GM23248 (cell line): Measurements from ENCODE around the gene PDGFC. TPM values are rescaled to one million over a fixed set of nuclear protein-coding genes. Genes with fewer than 3 reads are reported as not detected.
A peak's percentile ranks its signal among the peaks of the same experiment; 100 is the strongest.

Experiments used
- DNase-seq: peaks from one replicate; pipeline ENCODE4 v3.0.0-alpha.2; 2015
- H2AFZ ChIP-seq: fragments of 200-600 bp; sonication (generic); 2 replicates; pipeline ENCODE4 v1.6.1; 2016; ENCODE audit warnings: antibody characterized with exemption
- H3F3A ChIP-seq: fragments of 200-600 bp; sonication (generic); 2 replicates; pipeline ENCODE4 v1.6.1; 2016; ENCODE audit warnings: mild to moderate bottlenecking, antibody characterized with exemption, mixed run types; ENCODE audit not compliant: insufficient read depth
- H3K27ac ChIP-seq: fragments of 200-600 bp; sonication (generic); 2 replicates; pipeline ENCODE4 v1.5.1; 2016; ENCODE audit warnings: mild to moderate bottlenecking
- H3K27me3 ChIP-seq: fragments of 200-600 bp; sonication (generic); replicated peaks from 2 replicates; pipeline ENCODE4 v1.6.1; 2016; ENCODE audit warnings: mild to moderate bottlenecking; ENCODE audit not compliant: insufficient read depth
- H3K36me3 ChIP-seq: fragments of 200-600 bp; sonication (generic); 2 replicates; pipeline ENCODE4 v1.6.1; 2016; ENCODE audit warnings: low read depth, mild to moderate bottlenecking
- H3K4me1 ChIP-seq: fragments of 200-600 bp; sonication (generic); 2 replicates; pipeline ENCODE4 v1.6.1; 2016; ENCODE audit warnings: mild to moderate bottlenecking; ENCODE audit not compliant: insufficient read depth
- H3K4me2 ChIP-seq: fragments of 200-600 bp; sonication (generic); one replicate; pipeline ENCODE4 v1.6.1; 2016; ENCODE audit warnings: mild to moderate bottlenecking; ENCODE audit not compliant: unreplicated experiment
- H3K4me3 ChIP-seq: fragments of 200-600 bp; sonication (generic); 2 replicates; pipeline ENCODE4 v1.5.1; 2016; ENCODE audit warnings: mild to moderate bottlenecking
- H3K79me2 ChIP-seq: fragments of 200-600 bp; sonication (generic); 2 replicates; pipeline ENCODE4 v1.6.1; 2016; ENCODE audit warnings: mild to moderate bottlenecking; ENCODE audit not compliant: insufficient read depth
- H3K9ac ChIP-seq: fragments of 200-600 bp; sonication (generic); 2 replicates; pipeline ENCODE4 v1.6.1; 2016; ENCODE audit warnings: mild to moderate bottlenecking
- H3K9me2 ChIP-seq: fragments of 200-600 bp; sonication (generic); 2 replicates; pipeline ENCODE4 v1.6.1; 2016; ENCODE audit warnings: mixed run types, mild to moderate bottlenecking, moderate library complexity; ENCODE audit not compliant: insufficient read depth
- H3K9me3 ChIP-seq: fragments of 200-600 bp; sonication (generic); one replicate; pipeline ENCODE4 v1.6.1; 2017; ENCODE audit warnings: low read depth
- H4K20me1 ChIP-seq: fragments of 200-600 bp; sonication (generic); 2 replicates; pipeline ENCODE4 v1.6.0; 2016; ENCODE audit not compliant: insufficient read depth
- EZH2 ChIP-seq: fragments of 200-600 bp; sonication (generic); IDR thresholded peaks from 2 replicates; pipeline ENCODE4 v1.6.1; 2018; ENCODE audit warnings: antibody characterized with exemption, mild to moderate bottlenecking; ENCODE audit not compliant: insufficient read depth, poor library complexity, severe bottlenecking
- EZH2phosphoT487 ChIP-seq: fragments of 200-600 bp; sonication (generic); IDR thresholded peaks from 2 replicates; pipeline ENCODE4 v1.6.1; 2018; ENCODE audit warnings: antibody characterized with exemption, moderate library complexity, mild to moderate bottlenecking, low read depth; ENCODE audit not compliant: insufficient read depth
- WGBS, 2 experiments: methylation state at CpG; one replicate each; pipeline ENCODE4 v1.1.6; 2015 to 2017; ENCODE audit warnings: low lambda C conversion rate in 2 of 2, low coverage in 1 of 2; ENCODE audit errors: missing lambda C conversion rate in 2 of 2; 5-methylcytosine and 5-hydroxymethylcytosine counted together
- in situ Hi-C: fragments of 300-500 bp; cut with MboI; formaldehyde crosslinking; loops from 2 replicates; pipeline ENCODE4 v1.15.0; 2020
- polyA plus RNA-seq: library from polyadenylated mRNA; unstranded; fragments of >200 nt; fragmentation: Nextera tagmentation; extraction: Ambion mirVana; gene quantifications from 2 replicates; pipeline ENCODE4 v1.2.1, GENCODE V29; 2016
- total RNA-seq: library from RNA; depleted of rRNA; stranded (reverse); fragments of >200 nt; shearing (Covaris generic); gene quantifications from 2 replicates; pipeline ENCODE4 v1.2.3, GENCODE V29; 2014

The PDGFC gene
- total and polyA plus RNA-seq, 2 experiments from 2014 or later: 26.5 to 64.4 TPM

- WGBS, 2 experiments: 100% methylated on average over 1 of the region's 1 CpG
- peaks cover 59% of the 10 kb centered on the region for H3K4me1 ChIP-seq
- H3F3A ChIP-seq: peaks cover 30% of the 10 kb centered on the region
- H3K9me2 ChIP-seq: peaks cover 7% of the 10 kb centered on the region; the same call in 1 of the 2 replicates
- H3K4me2 ChIP-seq: no peak overlapping the region
- H3K9ac ChIP-seq: no peak overlapping the region
- H2AFZ ChIP-seq: no peak overlapping the region
- H3K9me3 ChIP-seq: no peaks in the 10 kb centered on the region
- H3K27ac ChIP-seq: no peak overlapping the region
- H4K20me1 ChIP-seq: no peaks in the 10 kb centered on the region
- no peak for DNase-seq
- H3K4me3 ChIP-seq: no peak overlapping the region
- in situ Hi-C loops: loop anchor here (25.0 kb wide), 2 partner anchors 266 to 991 kb away; partner anchors contain the start of gene CTSO
- H3K36me3 ChIP-seq: no peaks in the 10 kb centered on the region
- H3K27me3 ChIP-seq: no peaks in the 10 kb centered on the region
- TF ChIP-seq EZH2phosphoT487 (no peak), EZH2 (no peak)
- H3K79me2 ChIP-seq: peaks cover 97% of the 10 kb centered on the region
These were observed 18.6 kb downstream of the PDGFC start for GRCh38 chr4:156953001-156953400.

- no peak for DNase-seq
- Histone ChIP-seq H3F3A (peaks cover 34% of the 10 kb centered on the region), H3K4me2 (peak overlapping the region; percentile 29), H3K79me2 (peaks cover 97% of the 10 kb centered on the region), H2AFZ (no peak overlapping the region), H4K20me1 (no peaks in the 10 kb centered on the region), H3K4me3 (0 out of 2 replicates have a peak overlapping the region, but pooled peaks have one; percentile 19), H3K27me3 (no peaks in the 10 kb centered on the region), H3K9ac (no peak overlapping the region), H3K36me3 (no peaks in the 10 kb centered on the region), H3K27ac (no peak overlapping the region), H3K9me2 (peaks cover 7% of the 10 kb centered on the region; the same call in 1 of the 2 replicates), H3K4me1 (peaks cover 59% of the 10 kb centered on the region), H3K9me3 (no peaks in the 10 kb centered on the region)
- TF ChIP-seq EZH2 (no peak), EZH2phosphoT487 (no peak)
- in situ Hi-C loops: loop anchor here (25.0 kb wide), 2 partner anchors 265 to 990 kb away; partner anchors contain the start of gene CTSO
- 94% methylated on average over 3 of the region's 3 CpGs for WGBS, 2 experiments
These were observed 19.4 kb downstream of the PDGFC start for GRCh38 chr4:156952078-156952759.

DNA sequence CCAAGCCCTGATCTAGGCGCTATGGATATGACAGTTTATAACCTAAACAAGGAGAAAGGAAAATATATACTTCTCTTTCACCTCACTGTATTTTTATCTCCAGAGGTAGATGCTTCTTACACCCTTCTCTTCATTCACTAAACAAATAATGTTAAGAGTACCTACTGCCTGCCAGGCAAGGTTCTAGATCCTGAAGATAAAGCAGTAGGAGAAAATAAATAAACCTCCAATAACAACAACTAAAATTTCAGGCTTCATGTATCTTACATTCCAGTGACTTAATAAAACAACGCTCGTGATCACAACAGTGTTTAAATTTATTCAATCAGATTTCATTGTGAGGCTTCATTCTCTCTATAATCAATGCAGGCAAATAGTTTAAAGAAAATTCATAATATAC is 20.7 kb downstream of the PDGFC start:
- DNase-seq: no peak
- Histone ChIP-seq H2AFZ (no peak overlapping the region), H3K79me2 (peaks cover 85% of the 10 kb centered on the region), H3K9ac (no peak overlapping the region), H4K20me1 (no peaks in the 10 kb centered on the region), H3K4me2 (peak overlapping the region; percentile 29), H3K9me3 (no peaks in the 10 kb centered on the region), H3K4me1 (peaks cover 68% of the 10 kb centered on the region), H3K27me3 (no peaks in the 10 kb centered on the region), H3F3A (peaks cover 45% of the 10 kb centered on the region), H3K9me2 (peaks cover 7% of the 10 kb centered on the region; the same call in 1 of the 2 replicates), H3K36me3 (no peaks in the 10 kb centered on the region), H3K27ac (no peak overlapping the region), H3K4me3 (0 out of 2 replicates have a peak overlapping the region, but pooled peaks have one; percentile 19)
- WGBS, 2 experiments: 97 to 99% methylated on average over 3 of the region's 3 CpGs
- in situ Hi-C loops: loop anchor here (25.0 kb wide), 2 partner anchors 264 to 989 kb away; partner anchors contain the start of gene CTSO
- no peak for TF ChIP-seq EZH2

GRCh38 chr4:156950090-156950489 is 21.5 kb downstream of the PDGFC start:
- peak overlapping the region; percentile 71 for H3K4me2 ChIP-seq
- H3F3A ChIP-seq: peaks cover 51% of the 10 kb centered on the region
- H3K27me3 ChIP-seq: no peaks in the 10 kb centered on the region
- H3K79me2 ChIP-seq: peaks cover 77% of the 10 kb centered on the region
- peaks cover 7% of the 10 kb centered on the region; the same call in 1 of the 2 replicates for H3K9me2 ChIP-seq
- H3K27ac ChIP-seq: peak overlapping the region; percentile 61
- in situ Hi-C loops: loop anchor here (25.0 kb wide), 2 partner anchors 263 to 988 kb away; partner anchors contain the start of gene CTSO
- no peak for DNase-seq
- H3K36me3 ChIP-seq: no peaks in the 10 kb centered on the region
- H3K4me3 ChIP-seq: no peak overlapping the region
- H2AFZ ChIP-seq: no peak overlapping the region
- H4K20me1 ChIP-seq: no peaks in the 10 kb centered on the region
- 0 out of 2 replicates have a peak overlapping the region, but pooled peaks have one; percentile 29 for H3K9ac ChIP-seq
- TF ChIP-seq EZH2phosphoT487: no peak
- no peak for TF ChIP-seq EZH2
- 90 to 92% methylated on average over 5 of the region's 5 CpGs for WGBS, 2 experiments
- H3K4me1 ChIP-seq: peaks cover 75% of the 10 kb centered on the region
- no peaks in the 10 kb centered on the region for H3K9me3 ChIP-seq
